Fibroblast of villous mesenchyme (primary cell): ENCODE results near the gene S100A8. TPM values are rescaled to one million over a fixed set of nuclear protein-coding genes. Genes with fewer than 3 reads are reported as not detected.

ENCODE experiments used
- DNase-seq: peaks from one replicate; pipeline ENCODE4 v3.0.0-alpha.2; 2010; ENCODE audit warnings: low read depth
- H3K4me3 ChIP-seq: 2 replicates; pipeline ENCODE4 v1.5.1; 2011; ENCODE audit warnings: low read depth, mild to moderate bottlenecking, low read length
- CTCF ChIP-seq: IDR thresholded peaks from 2 replicates; pipeline ENCODE4 v1.5.1; 2012; ENCODE audit warnings: low read depth, mild to moderate bottlenecking, low read length; ENCODE audit not compliant: insufficient read depth
- total RNA-seq: library from RNA; depleted of rRNA; stranded (reverse); fragments of >200 nt; gene quantifications from 2 replicates; pipeline ENCODE4 v1.2.3, GENCODE V29; 2012

The S100A8 gene
- total RNA-seq, 1 donor: not detected

- no peak overlapping the region for H3K4me3 ChIP-seq
- TF ChIP-seq CTCF: no peak
- no peak for DNase-seq
Observed at GRCh38 chr1:153363641-153364040, 27.2 kb downstream of the S100A8 start.

GRCh38 chr1:153362187-153362775, 28.6 kb downstream of the S100A8 start:
- DNase-seq: no peak
- TF ChIP-seq CTCF: no peak
- no peak overlapping the region for H3K4me3 ChIP-seq

GRCh38 chr1:153361480-153362109, 29.3 kb downstream of the S100A8 start:
- DNase-seq: no peak
- no peak overlapping the region for H3K4me3 ChIP-seq
- TF ChIP-seq CTCF: no peak

GRCh38 chr1:153360592-153361479, 30.0 kb downstream of the S100A8 start:
- H3K4me3 ChIP-seq: no peak overlapping the region
- DNase-seq: no peak
- no peak for TF ChIP-seq CTCF

- TF ChIP-seq CTCF: no peak
- H3K4me3 ChIP-seq: no peak overlapping the region
- no peak for DNase-seq
Observed at GRCh38 chr1:153360190-153360589, 30.7 kb downstream of the S100A8 start.

- no peak overlapping the region for H3K4me3 ChIP-seq
- TF ChIP-seq CTCF: no peak
- DNase-seq: no peak
Observed at GRCh38 chr1:153359241-153359640, 31.6 kb downstream of the S100A8 start.
